ENCODE data around the gene LBP. TPM values are rescaled to one million over a fixed set of nuclear protein-coding genes. Genes with fewer than 3 reads are reported as not detected.

Gene LBP, protein sequence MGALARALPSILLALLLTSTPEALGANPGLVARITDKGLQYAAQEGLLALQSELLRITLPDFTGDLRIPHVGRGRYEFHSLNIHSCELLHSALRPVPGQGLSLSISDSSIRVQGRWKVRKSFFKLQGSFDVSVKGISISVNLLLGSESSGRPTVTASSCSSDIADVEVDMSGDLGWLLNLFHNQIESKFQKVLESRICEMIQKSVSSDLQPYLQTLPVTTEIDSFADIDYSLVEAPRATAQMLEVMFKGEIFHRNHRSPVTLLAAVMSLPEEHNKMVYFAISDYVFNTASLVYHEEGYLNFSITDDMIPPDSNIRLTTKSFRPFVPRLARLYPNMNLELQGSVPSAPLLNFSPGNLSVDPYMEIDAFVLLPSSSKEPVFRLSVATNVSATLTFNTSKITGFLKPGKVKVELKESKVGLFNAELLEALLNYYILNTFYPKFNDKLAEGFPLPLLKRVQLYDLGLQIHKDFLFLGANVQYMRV
- total RNA-seq (not detected), polyA plus RNA-seq (not detected), total RNA-seq (not detected)

GRCh38 chr20:38346247-38346651 lies at the start of gene LBP:
TSS of gene LBP (plus strand) at chr20:38346482. CDS start at chr20:38346517, 35 bp downstream.
- no peak within 1 kb of the TSS for H3K4me3 Mint-ChIP-seq
- Histone ChIP-seq H3K4me3 (ENCODE audit: low read length) (no peak within 1 kb of the TSS), H3K4me1 (ENCODE audit: control insufficient read depth in 2 of 2, insufficient read depth in 2 of 2, low read length in 2 of 2) (no peaks in the 10 kb centered on the region), H3K27me3 (ENCODE audit: control insufficient read depth in 2 of 2, insufficient read depth in 2 of 2, low read length in 2 of 2) (no peaks in the 10 kb centered on the region), H3K9me3 (ENCODE audit: control insufficient read depth in 2 of 3, low read length in 3 of 3) (no peaks in the 10 kb centered on the region), H3K36me3 (ENCODE audit: control insufficient read depth in 2 of 3, insufficient read depth in 3 of 3, low read length in 3 of 3) (no peaks in the 10 kb centered on the region), H3K27ac (ENCODE audit: low read depth, low read length) (no peak within 1 kb of the TSS)
- CTCF ChIA-PET: no interaction called here
- no peak within 1 kb of the TSS for H3K27ac Mint-ChIP-seq
- POLR2A ChIA-PET: no interaction called here
- no peaks in the 10 kb centered on the region for H3K36me3 Mint-ChIP-seq
- DNase-seq (no peak), ATAC-seq (no peak)
- peaks cover 0 to 7% (median 0%) of the 10 kb centered on the region in 5 donors for H3K27me3 Mint-ChIP-seq
- no peaks in the 10 kb centered on the region for H3K4me1 Mint-ChIP-seq
- intact Hi-C loops (cut with micrococcal nuclease): no loop called here
- no peaks in the 10 kb centered on the region for H3K9me3 Mint-ChIP-seq

DNA sequence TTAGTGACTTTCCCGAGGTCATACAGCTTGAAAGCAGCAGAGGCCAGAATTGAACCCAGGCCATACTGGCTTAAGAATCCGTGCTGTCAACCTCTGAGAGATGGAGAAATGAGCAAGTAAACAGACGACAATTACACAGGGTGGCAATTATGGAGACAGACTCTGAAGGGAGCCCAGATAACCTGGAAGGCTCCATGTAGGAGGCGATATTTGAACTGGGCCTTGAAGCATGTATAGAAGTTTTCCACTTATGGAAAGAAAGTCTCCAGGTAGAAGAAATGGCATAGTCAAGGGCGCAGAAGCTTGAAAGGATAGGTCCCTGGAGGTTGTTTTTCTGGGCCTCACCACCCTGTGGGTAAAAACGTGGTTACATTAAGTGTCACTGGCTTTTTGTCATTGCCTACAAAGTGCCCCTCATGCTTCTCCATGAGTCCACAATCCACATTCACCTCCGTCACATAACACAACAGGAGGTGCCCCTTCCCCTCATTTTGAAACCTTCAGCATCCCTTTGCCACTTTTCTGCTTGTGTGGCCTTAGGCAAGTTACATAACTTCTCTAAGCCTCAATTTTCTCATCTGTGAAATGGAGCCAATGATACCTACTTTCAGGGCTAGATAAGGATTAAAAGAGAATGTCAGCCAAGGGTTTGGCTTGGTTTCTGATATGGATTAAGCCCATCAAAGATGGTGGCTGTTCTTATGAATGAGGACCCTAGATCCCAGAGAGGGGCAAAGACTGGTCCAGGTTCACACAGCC lies 48.2 kb upstream of the LBP start:
- H3K27ac Mint-ChIP-seq: no peak overlapping the region
- Histone ChIP-seq H3K36me3 (ENCODE audit: control insufficient read depth in 2 of 3, insufficient read depth in 3 of 3, low read length in 3 of 3) (no peaks in the 10 kb centered on the region), H3K27ac (ENCODE audit: low read depth, low read length) (no peak overlapping the region), H3K27me3 (ENCODE audit: control insufficient read depth in 2 of 2, insufficient read depth in 2 of 2, low read length in 2 of 2) (no peaks in the 10 kb centered on the region), H3K4me1 (ENCODE audit: control insufficient read depth in 2 of 2, insufficient read depth in 2 of 2, low read length in 2 of 2) (no peaks in the 10 kb centered on the region), H3K4me3 (ENCODE audit: low read length) (no peak overlapping the region), H3K9me3 (ENCODE audit: control insufficient read depth in 2 of 3, low read length in 3 of 3) (no peaks in the 10 kb centered on the region)
- intact Hi-C loops (cut with micrococcal nuclease): no loop called here
- H3K9me3 Mint-ChIP-seq: no peaks in the 10 kb centered on the region
- no peaks in the 10 kb centered on the region for H3K36me3 Mint-ChIP-seq
- ChIA-PET CTCF (no interaction called here), POLR2A (no interaction called here)
- no peak overlapping the region for H3K4me3 Mint-ChIP-seq
- DNase-seq: no peak
- peaks cover 21 to 39% (median 31%) of the 10 kb centered on the region in 5 donors for H3K27me3 Mint-ChIP-seq
- no peak for ATAC-seq
- H3K4me1 Mint-ChIP-seq: peaks cover 0 to 6% (median under 1%) of the 10 kb centered on the region in 7 donors

DNA sequence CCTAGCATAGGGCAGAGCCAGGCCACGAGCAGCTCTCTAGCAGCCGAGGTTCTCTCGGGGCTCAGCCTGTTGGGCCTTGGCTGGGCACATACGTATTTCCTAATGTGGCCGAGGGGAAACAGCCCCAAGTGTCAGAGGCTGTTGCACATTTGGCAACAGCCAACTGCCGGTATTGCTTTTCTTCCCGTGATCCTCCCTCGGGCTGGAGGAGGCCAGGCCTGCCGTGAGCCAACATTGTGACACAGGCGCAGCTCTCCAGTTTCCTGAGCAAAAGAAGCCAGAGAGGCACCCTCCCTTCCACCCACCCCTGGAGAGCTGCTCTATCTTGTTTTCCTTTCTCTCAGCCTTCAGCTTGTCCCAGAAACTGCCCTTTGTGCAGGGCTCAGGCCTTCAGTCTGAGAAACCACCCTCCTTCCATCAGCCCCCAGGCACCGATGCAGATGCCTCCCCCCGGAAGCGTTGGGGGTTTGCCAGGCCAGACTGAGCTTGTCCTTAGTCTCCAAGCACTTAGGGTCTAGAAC lies 47.5 kb upstream of the LBP start:
- peaks cover 29 to 43% (median 33%) of the 10 kb centered on the region in 5 donors for H3K27me3 Mint-ChIP-seq
- ChIA-PET CTCF (no interaction called here), POLR2A (no interaction called here)
- no peaks in the 10 kb centered on the region for H3K4me1 ChIP-seq (ENCODE audit: control insufficient read depth in 2 of 2, insufficient read depth in 2 of 2, low read length in 2 of 2)
- H3K36me3 Mint-ChIP-seq: no peaks in the 10 kb centered on the region
- no peak overlapping the region for H3K4me3 ChIP-seq (ENCODE audit: low read length)
- peak; percentile 73 for ATAC-seq
- DNase-seq: no peak
- H3K27me3 ChIP-seq (ENCODE audit: control insufficient read depth in 2 of 2, insufficient read depth in 2 of 2, low read length in 2 of 2): no peaks in the 10 kb centered on the region
- H3K4me1 Mint-ChIP-seq: peaks cover 0 to 13% (median 8%) of the 10 kb centered on the region in 7 donors
- no peaks in the 10 kb centered on the region for H3K9me3 ChIP-seq (ENCODE audit: control insufficient read depth in 2 of 3, low read length in 3 of 3)
- intact Hi-C loops (cut with micrococcal nuclease): no loop called here
- no peaks in the 10 kb centered on the region for H3K36me3 ChIP-seq (ENCODE audit: control insufficient read depth in 2 of 3, insufficient read depth in 3 of 3, low read length in 3 of 3)
- H3K27ac ChIP-seq (ENCODE audit: low read depth, low read length): no peak overlapping the region
- no peaks in the 10 kb centered on the region for H3K9me3 Mint-ChIP-seq
- no peak overlapping the region for H3K4me3 Mint-ChIP-seq
- no peak overlapping the region for H3K27ac Mint-ChIP-seq

DNA sequence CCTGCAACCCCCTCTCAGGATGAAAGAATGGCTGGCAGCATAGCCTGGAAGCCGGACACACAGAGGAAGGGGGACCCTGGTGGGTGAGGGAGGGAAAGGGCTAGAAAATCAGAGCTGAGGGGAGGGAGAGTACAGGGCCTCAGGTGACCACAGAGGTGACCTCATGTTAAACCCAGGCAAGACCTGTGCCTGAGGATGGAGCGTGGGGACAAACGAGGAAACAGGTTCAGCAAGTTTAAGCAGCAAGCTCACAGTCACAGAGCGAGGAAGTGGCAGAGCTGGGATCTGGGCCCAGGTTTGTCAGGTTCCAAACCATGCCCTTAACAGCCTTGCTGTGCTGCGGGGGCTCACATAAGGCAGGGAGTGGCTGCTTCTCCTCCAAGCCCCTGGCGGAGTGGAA lies 46.3 kb upstream of the LBP start:
- Mint-ChIP-seq H3K4me3 (no peak overlapping the region), H3K9me3 (no peaks in the 10 kb centered on the region), H3K27me3 (peaks cover 40 to 54% (median 43%) of the 10 kb centered on the region in 5 donors), H3K4me1 (peaks cover 0 to 24% (median 17%) of the 10 kb centered on the region in 7 donors), H3K36me3 (no peaks in the 10 kb centered on the region), H3K27ac (no peak overlapping the region)
- H3K4me3 ChIP-seq (ENCODE audit: low read length): no peak overlapping the region
- H3K27me3 ChIP-seq (ENCODE audit: control insufficient read depth in 2 of 2, insufficient read depth in 2 of 2, low read length in 2 of 2): no peaks in the 10 kb centered on the region
- CTCF ChIA-PET: no interaction called here
- H3K27ac ChIP-seq (ENCODE audit: low read depth, low read length): no peak overlapping the region
- no peaks in the 10 kb centered on the region for H3K9me3 ChIP-seq (ENCODE audit: control insufficient read depth in 2 of 3, low read length in 3 of 3)
- DNase-seq (no peak), ATAC-seq (no peak)
- POLR2A ChIA-PET: no interaction called here
- H3K36me3 ChIP-seq (ENCODE audit: control insufficient read depth in 2 of 3, insufficient read depth in 3 of 3, low read length in 3 of 3): no peaks in the 10 kb centered on the region
- H3K4me1 ChIP-seq (ENCODE audit: control insufficient read depth in 2 of 2, insufficient read depth in 2 of 2, low read length in 2 of 2): no peaks in the 10 kb centered on the region
- intact Hi-C loops (cut with micrococcal nuclease): no loop called here

- Mint-ChIP-seq H3K9me3 (no peaks in the 10 kb centered on the region), H3K27me3 (peaks cover 41 to 55% (median 44%) of the 10 kb centered on the region in 5 donors), H3K27ac (no peak overlapping the region), H3K4me1 (peaks cover 0 to 24% (median 17%) of the 10 kb centered on the region in 7 donors), H3K4me3 (no peak overlapping the region), H3K36me3 (no peaks in the 10 kb centered on the region)
- ChIA-PET CTCF (no interaction called here), POLR2A (no interaction called here)
- no peak for DNase-seq
- Histone ChIP-seq H3K27ac (ENCODE audit: low read depth, low read length) (no peak overlapping the region), H3K27me3 (ENCODE audit: control insufficient read depth in 2 of 2, insufficient read depth in 2 of 2, low read length in 2 of 2) (peaks cover 0 to 1% of the 10 kb centered on the region in 2 donors), H3K9me3 (ENCODE audit: control insufficient read depth in 2 of 3, low read length in 3 of 3) (no peaks in the 10 kb centered on the region), H3K4me3 (ENCODE audit: low read length) (no peak overlapping the region), H3K4me1 (ENCODE audit: control insufficient read depth in 2 of 2, insufficient read depth in 2 of 2, low read length in 2 of 2) (no peaks in the 10 kb centered on the region), H3K36me3 (ENCODE audit: control insufficient read depth in 2 of 3, insufficient read depth in 3 of 3, low read length in 3 of 3) (no peaks in the 10 kb centered on the region)
- intact Hi-C loops (cut with micrococcal nuclease): no loop called here
- ATAC-seq: no peak
Measured at GRCh38 chr20:38300438-38300837, 45.8 kb upstream of the LBP start.

DNA sequence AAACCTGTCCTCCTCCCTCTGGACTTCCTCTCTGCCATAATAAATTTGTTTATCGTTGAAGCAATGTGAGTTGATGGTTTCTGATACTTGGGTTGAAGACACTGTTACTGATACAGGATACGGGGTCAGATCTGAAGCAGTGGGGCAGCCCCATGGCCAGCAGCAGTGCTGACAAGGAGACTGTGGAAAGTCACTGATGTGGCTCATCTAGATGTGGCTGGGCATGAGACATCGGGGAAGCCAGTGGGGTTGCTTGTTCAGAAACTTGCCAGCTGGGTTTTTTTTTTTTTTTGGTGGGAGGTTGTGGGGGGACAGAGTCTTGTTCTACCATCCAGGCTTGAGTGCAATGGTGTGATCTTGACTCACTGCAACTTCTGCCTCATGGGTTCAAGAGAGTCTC lies 45.0 kb upstream of the LBP start:
- no peak for DNase-seq
- H3K27ac Mint-ChIP-seq: no peak overlapping the region
- POLR2A ChIA-PET: no interaction called here
- intact Hi-C loops (cut with micrococcal nuclease): no loop called here
- Histone ChIP-seq H3K9me3 (ENCODE audit: control insufficient read depth in 2 of 3, low read length in 3 of 3) (no peaks in the 10 kb centered on the region), H3K27me3 (ENCODE audit: control insufficient read depth in 2 of 2, insufficient read depth in 2 of 2, low read length in 2 of 2) (peaks cover 0 to 4% of the 10 kb centered on the region in 2 donors), H3K36me3 (ENCODE audit: control insufficient read depth in 2 of 3, insufficient read depth in 3 of 3, low read length in 3 of 3) (no peaks in the 10 kb centered on the region), H3K27ac (ENCODE audit: low read depth, low read length) (no peak overlapping the region), H3K4me1 (ENCODE audit: control insufficient read depth in 2 of 2, insufficient read depth in 2 of 2, low read length in 2 of 2) (no peaks in the 10 kb centered on the region), H3K4me3 (ENCODE audit: low read length) (no peak overlapping the region)
- CTCF ChIA-PET: no interaction called here
- no peaks in the 10 kb centered on the region for H3K9me3 Mint-ChIP-seq
- peaks cover 0 to 1% (median 1%) of the 10 kb centered on the region in 5 donors for H3K36me3 Mint-ChIP-seq
- H3K4me3 Mint-ChIP-seq: no peak overlapping the region
- peaks cover 0 to 24% (median 17%) of the 10 kb centered on the region in 7 donors for H3K4me1 Mint-ChIP-seq
- no peak for ATAC-seq
- H3K27me3 Mint-ChIP-seq: peaks cover 43 to 64% (median 51%) of the 10 kb centered on the region in 5 donors

Measured in naive thymus-derived CD4-positive, alpha-beta T cell (primary cell).